ENCODE results near the gene KLHL30.

The KLHL30 gene, protein sequence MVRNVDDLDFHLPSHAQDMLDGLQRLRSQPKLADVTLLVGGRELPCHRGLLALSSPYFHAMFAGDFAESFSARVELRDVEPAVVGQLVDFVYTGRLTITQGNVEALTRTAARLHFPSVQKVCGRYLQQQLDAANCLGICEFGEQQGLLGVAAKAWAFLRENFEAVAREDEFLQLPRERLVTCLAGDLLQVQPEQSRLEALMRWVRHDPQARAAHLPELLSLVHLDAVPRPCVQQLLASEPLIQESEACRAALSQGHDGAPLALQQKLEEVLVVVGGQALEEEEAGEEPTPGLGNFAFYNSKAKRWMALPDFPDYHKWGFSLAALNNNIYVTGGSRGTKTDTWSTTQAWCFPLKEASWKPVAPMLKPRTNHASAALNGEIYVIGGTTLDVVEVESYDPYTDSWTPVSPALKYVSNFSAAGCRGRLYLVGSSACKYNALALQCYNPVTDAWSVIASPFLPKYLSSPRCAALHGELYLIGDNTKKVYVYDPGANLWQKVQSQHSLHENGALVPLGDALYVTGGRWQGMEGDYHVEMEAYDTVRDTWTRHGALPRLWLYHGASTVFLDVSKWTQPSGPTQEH

DNA sequence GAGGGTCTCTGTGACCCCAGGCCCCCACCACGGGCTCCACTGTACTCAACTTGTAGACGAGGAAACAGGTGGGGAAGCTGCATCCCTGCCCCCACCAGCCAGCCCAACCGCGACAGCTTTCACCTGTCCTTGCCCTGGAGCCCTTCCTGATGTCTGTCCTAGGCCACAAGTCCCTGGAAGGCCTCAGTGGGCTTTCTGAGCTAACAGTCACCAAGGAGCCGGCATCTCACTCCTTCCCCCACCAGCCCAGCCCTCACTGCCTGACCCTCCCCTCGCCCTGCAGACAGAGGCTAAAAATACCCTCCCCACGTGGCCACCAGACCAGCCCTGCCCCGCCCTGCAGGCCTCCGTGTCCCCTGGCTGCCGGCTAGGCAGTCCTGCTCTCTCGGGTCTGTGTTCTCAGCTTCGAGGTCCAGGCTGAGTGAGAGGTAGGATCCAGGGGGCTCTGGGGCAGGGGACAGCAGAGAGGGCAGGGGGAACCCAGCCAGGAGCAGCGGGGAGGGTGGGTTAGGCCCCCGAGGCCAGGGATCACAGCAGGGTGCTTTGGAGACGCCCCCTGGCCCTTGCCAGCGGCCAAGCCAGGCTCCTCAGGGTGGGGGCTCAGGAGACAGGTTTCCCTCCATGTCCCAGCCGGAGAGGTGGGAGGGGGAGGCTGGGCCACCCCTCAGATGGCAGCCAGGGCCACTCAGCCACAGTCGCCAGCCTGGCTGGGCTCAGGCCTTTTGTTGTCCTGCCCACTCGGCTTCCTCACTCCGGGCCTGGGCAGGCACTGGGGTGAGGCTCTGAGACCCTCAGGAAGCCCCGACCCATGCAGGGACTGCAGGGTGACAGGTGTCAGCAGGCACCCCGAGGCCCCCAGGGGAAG lies at the start of gene KLHL30:
KLHL30 (plus strand) TSS at position 338 of the 865 bp plus-strand sequence. CDS start 2,087 bp downstream, outside the sequence.
- DNase-seq = no peak

DNA sequence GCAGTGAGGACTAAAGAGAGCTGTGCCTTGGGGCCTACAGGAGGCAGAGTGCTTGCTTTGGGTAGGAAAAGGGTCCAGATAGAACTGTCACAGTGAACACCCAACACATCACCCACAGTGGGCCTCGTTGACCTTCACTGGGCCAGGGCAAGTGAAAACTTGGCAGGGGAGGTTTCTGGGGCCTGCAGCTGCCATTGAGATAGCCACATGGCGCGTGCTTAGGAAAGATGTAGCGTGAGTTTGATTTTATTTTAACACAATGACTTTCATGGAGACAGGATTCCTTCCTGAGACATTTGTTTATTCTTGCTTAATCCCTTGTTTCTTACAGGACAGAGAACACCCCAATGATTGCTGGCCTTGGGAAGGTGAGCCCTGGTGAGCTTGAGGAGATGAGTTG lies 47.6 kb upstream of the KLHL30 start:
- no peak for DNase-seq

DNA sequence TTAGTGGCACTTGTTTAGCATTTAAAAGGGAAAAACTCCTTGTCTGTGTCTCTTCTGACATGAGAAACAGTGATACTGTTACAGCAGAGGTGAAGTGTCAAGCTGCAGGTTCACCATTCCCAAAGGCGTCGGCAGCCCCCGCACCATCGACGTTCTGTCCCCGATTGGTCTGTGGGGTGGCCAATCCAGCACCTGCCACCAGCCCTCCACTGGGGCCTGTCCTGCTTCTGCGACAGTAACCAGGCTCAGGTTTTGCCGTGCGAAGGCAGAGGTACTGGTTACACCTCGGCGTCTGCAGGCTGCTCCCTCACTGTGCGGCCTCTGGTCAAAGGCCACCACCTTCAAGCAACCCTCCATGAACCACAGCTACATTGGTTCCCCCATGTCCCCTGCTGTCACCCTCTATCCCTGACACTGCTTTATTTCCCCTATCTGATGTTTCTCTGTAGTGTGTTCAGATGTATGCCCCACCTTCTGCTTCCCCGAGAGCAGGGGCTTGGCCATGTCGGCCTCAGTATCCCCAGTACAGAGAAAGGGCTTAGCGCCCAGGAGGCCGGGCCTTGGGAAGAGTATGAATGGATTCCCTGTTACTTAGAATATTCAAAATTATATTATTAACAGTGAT lies 46.9 kb upstream of the KLHL30 start:
- no peak for DNase-seq

DNA sequence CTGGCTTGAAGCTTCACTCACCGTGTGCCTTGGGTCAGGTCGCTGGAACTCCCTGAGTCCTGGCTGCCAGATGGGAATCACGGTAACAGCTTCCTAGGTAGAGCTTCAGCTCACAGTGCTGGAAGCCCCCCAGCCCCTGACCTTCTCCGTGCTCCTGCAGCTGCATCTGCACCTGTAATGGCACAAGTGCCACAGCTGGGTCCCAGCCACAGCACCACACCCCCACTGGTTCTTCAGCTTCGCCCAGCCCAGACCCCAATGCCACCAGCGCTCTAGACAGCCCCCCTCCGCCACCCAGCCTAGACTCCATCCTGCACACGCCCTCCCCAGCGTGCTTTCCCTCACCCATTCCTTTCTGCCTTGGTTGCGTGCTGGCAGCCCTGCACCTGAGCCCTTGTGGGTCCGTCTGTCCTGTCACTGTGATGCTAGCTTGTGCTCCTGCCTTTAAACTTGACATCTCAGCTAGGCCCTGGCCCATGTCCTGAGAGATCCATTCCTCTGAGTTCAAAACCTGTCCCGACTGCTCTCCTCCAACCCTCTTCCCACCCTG lies 45.9 kb upstream of the KLHL30 start:
- no peak for DNase-seq

DNA sequence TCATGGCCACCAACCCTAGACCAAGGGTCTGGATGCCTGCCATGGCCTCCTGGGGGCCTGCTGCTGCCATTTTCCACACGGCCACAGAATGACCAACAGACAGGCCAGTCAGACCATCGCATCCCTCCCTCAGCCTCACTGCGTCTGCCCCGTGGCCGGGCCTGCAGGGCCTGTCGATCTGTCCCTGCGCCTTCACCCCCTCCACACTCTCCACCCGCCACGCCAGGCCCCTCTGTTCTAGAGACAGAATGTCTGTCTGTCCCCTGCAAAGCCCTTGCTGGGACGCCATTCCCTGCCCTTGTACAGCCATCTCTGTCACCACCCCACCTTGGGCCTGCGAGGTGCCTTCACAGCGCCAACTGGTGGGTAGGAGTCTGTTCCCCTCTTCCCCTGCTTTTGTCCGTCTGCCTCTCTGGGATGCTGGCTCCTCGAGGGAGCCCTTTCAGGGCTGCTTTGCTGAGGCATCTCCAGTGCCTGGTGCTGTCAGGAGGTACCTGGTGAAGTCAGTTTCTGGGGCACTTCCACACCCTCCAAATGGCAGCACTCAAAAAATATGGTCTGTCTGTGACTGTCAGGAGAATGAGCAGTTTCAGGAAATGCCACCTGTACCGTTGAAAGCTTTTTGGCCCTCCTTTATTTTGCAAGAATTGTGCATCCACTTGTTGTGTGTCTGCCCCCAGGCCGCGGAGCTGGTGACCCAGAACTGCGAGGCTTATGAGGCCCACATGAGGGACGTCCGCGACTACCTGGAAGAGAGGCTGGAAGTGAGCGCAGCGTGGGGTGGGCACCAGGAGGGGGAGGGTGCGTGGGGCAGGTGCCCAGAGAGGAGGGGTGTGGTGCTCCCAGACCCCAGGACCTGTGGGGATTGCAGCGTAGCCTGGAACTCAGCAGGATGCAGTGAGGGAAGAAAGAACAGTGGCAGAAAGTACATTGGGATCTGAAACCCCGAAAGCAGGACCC lies 45.0 kb upstream of the KLHL30 start:
- DNase-seq = no peak

DNA sequence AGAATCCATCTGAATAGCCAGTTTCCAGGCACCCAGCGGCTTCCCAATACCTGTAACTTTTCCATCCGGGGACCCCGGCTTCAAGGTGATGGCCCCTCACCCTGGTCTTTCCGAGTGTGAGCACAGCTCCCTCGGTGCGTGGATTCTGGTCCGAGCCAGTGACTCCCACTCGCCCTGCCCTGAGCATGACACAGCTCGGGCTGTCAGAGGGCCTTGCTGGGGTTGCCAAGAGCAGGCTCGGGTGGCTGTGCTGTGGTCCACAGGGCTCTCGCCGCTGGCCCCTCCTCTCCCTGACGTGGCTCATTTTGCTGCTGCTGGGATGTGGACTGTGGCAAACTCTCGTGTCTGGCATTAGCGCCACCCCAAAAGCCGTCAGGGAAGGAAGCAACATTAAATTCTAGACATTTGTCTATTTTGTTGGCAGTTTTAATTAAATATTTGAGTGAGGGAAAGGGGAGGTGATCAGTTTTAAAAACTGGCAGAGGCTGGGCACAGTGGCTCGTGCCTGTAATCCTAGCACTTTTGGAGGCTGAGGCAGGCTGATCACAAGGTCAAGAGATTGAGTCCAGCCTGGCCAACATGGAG lies 43.9 kb upstream of the KLHL30 start:
- DNase-seq = no peak

DNA sequence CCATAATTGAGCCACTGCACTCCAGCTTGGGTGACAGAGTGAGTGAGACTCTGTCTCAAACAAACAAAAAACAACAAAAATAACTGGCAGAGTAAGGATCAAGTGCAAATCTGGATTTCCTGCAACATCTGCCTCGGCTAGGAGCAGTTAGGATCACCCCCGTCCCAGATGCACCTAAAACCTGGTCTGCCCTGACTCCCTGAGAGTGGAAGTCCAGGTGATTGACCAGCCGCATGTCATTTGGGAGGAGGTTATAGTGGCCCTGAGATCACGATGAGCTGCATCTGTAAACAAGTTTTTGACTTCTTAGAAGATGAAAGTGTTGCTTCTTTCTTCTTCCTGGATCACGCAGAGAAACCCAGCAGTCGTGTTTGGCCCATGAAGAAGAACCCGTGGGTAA lies 43.3 kb upstream of the KLHL30 start:
- no peak for DNase-seq

DNA sequence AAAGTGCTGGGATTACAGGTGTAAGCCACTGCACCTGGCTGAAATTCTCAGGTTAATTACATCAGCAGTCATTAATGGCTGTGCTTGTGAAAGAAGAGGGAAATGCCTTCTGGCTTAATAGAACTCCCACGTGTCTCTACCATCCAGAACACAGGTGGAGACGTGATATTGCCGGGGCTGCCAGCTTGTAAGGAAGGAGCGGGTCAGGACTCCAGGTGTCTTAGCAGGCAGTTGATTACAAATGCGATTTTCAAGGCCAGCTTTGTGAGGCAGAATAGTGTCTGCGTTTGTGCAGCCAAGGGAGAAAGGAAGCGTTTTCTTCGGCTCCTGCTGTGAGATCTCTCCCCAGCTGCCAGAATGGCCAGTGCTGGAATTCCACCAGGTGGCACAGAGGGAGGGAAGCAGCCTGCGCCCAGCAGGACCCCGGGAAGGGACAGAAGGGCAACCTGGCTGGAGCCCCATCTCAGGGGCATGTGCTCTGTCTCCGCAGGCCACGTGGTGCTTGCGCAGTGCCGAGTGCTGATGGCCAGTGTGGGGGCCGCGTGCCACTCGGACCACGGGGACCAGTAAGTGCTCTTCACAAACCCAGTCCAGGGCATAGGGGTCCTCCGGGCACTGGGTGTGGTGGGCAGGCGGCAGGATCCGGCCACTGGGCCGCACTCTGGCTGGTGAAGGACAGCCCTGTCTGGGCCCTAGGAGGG lies 42.0 kb upstream of the KLHL30 start:
- no peak for DNase-seq

DNA sequence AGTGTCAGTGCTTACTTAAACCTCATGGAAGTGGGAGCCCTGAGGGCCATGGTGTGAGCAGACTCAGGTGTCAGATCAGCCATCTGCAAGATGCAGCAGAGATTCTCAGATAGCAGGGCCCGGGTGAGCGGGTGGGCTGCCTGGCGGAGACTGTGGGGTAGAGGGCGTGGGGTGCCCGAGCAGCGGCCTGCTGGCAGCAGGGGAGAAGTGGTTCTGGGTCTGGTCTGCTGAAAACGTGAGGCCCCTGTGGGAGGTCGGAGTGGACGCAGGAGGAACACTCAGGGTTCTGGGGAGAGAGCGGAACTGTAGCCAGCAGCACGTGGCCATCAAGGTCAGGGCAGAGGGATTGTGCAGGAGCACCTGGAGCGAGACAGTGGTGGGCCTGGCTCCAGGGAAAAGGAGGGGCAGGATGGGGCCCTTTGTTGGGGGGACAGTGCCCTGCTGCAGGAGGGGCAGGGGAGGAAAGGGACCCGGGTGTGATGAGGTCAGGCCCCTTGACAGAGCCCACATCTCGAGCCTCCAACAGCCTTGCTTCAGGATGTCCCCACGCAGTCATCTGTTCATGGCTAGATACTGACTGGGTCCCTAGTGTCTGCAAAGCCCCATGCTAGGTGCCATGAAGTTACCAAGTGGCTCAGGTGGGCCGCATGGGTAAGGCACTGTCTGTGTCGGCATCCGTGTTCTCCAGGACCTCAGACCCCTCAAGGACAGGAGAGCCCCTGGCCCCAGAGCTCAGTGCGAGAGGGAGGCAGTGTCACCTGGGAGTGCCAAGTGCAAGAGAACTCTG lies 41.1 kb upstream of the KLHL30 start:
- no peak for DNase-seq

DNA sequence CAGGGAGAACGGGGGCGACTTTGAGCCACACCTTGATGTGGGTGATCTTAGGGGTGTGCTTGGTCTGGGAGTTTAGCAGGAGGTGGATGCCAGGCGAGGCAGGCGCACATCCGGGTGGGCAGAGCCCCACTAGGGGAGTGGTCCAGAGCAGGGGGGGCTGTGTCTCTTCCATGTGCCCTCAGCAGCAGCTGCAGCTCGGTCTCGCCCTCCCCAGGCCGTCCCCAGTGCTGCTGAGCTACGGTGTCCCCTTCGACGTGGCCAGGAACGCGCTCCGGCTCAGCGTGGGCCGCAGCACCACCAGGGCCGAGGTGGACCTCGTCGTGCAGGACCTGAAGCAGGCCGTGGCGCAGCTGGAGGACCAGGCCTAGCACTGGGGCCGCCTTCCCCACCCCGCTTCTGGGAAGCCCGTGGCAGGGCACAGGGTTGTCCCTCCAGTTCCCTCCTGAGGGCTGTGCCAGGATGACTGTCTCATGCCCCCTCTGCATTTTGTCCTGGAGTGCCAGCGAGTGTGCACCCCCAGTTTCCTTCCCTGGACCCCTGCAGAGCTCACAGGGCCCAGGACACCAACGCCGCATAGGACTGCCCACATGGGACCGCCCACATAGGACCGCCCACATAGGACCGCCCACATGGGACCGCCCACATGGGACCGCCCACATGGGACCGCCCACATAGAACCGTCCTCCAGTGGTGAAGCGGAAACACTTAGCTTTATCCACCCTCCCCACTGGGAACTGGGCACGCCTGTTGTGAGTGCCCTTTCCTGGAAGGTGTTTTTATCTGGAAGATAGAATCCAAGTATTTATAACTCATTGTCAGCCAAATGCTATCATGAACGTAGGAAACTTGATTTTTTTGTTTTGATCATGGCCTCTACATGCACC lies 40.2 kb upstream of the KLHL30 start:
- DNase-seq = no peak

DNA sequence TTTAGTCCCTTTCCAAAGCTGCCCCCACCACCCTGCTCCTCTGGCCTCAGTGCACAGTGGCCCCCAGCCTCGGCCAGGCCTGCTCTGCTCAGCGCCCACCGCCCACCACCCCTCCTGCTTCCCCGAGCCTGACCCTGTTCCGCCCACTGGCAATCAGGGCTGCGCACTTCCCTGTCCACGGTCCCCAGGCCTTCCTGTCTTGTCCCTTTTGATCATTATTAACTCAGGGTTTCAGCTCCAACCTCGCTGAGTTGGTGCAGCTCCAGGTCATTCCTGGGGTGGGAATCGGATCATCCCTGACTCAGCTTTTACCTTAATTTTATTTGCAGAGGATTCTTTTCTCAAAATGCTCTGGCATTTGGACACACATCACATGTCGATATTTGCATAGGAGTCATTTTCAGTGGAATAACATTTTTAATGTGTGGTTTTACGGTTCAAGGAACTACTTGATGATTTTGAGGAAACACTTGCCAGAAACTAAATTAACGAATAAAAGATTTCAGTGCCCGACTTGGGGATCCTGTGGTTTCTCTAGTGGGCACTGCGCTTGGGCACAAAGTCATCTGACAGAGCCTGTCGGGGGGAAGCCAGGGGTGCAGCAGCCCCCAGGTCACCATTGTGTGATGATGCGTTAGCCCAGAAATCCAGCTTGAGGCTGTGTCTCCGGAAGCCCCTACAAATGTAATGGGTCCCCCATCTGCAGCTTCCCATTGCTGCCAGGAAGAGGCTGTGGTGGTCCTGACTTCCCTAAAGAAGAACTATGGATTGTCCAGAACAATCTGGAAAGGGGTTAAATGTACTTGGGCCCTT lies 39.4 kb upstream of the KLHL30 start:
- DNase-seq = no peak

DNA sequence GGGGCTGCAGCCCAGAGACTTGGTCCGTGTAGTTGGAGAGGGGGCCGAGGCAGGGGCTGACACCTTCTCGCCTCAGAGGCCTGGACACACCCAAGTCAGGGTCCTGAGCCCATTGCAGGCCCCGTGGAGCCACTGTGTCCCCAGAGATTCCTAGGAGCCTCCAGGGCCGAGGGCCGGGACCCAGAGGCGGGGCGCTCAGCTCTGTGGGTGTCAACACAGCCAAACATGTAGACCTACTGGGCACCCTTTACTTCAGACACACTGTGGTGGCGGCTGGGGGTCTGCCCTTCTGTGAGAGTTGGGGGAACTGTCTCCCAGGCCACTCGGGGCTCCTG lies 38.8 kb upstream of the KLHL30 start:
- no peak for DNase-seq

DNA sequence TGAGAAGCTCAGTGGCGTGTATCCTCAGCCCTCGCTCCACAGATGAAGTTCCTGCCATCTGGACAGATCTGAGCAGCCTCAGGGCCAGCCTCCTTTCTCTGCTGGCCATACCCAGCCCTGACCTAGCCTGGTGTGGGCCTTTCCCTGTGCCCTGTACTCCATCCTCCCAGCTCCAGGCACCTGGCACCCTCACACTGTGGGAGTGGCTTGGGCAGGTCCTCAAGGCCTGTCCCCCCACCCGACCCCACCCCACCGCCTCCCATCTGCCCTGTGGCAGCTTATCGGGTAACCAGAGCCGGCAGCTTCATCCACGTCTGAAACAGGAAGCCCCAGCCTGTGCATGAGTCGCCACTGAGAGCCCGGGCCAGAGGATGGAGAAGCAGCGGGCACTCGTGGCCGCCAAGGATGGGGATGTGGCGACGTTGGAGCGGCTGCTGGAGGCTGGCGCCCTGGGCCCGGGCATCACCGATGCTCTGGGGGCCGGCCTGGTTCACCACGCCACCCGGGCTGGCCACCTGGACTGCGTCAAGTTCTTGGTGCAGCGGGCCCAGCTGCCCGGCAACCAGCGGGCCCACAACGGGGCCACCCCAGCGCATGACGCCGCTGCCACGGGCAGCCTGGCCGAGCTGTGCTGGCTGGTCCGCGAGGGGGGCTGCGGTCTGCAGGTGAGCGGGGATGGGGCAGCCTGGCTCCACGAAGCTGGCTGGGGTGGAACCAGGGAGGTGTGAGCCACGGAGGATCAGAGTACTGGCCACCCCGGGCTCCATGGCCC lies 38.2 kb upstream of the KLHL30 start, which contains the start of gene ESPNL:
ESPNL (plus strand) TSS at position 292 of the 772 bp plus-strand sequence; CDS start at position 372, 80 bp downstream.
- no peak for DNase-seq

DNA sequence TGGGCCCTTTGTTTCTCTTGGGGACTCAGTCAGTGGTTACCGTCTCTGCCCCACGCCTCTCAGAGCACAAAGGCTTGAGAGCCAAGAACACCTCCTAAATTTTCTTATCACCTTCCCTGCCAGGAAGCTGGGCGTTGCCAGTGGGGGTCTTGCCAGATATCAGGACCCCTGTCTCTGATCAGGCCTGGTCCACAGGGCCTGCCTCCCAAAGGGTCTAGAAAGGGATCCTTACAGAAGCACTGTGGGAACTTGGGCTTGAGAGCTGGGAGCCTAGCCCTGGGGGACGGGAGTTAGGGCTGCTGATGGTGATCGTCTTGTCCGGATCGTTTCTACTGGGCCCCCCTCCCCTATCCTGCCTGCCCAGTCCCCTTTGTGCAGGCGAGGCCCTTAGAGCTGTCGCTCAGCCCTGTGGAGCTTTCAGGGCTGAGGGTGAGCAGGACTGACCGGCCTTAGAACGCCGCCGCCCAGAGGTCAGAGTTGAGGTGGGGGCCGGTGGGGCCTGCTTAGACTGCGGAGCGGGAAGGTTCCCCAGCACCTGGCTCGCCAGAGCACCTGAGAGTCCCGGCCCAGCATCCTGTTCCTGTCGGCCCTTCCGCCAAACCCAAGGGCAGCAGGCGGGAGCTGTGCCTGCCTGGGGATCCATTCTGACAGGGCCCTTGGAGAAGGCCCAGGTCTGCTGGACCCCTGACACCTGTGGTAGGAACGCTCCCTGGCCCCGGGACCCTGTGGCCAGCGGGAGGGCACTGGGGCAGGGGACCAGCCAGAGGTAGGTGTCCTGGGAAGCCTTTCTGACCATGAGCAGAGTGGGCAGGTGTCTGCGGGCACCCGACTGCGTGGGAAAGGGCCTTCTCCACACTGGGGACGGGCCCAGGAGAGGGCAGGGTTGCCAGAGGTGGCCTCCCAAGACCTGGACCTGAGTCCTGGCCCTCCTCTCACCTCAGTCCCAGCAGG lies 37.4 kb upstream of the KLHL30 start:
- DNase-seq = no peak
